Measurements from ENCODE around the gene RFXAP.

RFXAP gene

DNA sequence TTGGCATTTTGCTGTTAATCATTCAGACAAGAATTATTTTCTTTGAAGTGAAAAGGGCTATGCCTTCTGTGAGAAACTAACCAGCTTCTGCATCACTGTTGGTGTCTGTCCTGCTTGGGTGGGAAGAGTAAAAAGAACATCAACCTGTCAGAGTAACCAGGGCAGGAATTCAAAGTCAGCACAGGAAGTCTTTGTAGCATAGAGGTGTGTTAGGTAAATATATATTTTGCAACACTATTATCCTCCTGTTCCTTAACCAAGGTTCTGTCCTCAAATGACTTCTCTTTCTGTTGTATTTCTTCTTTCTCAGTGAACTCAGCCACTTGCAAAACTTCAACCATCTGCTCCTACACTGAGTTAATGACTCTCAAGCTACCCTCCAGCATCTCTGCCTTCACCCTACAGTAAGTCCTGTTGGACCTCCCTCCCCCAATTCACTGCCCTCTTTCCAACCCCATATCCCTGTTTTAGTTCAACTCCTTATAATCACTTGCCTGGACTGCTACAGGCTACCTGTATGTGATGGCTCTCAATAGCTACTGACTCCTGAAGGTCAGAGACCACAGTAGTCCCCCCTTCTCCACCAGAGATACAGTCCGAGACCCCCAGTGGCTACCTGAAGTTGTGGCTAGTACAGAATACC, 51.1 kb downstream of the RFXAP start:
- no peak for DNase-seq

DNA sequence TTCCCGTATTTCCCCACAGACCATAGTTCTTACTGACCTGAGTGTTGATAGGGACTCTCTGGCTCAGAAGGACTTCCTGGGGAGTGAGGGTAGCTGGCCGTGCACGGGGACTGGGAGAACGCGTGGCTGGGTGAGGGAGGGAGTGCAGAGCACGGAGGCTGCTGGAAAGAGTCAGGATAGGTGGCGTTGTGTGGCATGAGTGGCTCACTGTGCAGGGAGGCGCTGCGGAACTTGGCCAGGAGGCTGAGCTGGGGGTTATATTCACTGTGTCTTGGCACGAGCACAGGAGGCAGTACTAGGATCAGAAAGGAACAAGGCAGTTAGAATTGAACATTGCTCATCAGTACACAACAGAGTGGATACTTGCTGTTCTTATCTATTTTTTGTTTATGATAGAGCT, 53.6 kb downstream of the RFXAP start:
- DNase-seq, result no peak

DNA sequence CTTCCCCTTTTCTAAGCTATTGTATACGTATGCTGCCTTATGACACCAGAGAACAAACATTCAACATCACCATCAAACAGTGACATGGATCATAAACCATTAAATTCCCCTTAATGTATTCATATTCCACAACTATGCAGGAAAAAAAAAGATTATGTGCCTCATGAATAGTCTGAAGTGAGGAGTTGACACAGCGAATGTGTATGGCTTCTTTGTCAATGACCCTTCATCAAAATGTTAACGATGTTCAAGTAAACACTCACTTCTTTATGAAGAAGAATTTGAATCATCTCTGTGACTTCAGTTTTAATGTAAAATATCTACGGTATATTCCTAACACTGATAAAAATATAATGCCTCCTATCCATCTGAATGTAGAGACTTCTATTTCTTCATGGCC, 56.4 kb downstream of the RFXAP start:
- DNase-seq, result no peak

DNA sequence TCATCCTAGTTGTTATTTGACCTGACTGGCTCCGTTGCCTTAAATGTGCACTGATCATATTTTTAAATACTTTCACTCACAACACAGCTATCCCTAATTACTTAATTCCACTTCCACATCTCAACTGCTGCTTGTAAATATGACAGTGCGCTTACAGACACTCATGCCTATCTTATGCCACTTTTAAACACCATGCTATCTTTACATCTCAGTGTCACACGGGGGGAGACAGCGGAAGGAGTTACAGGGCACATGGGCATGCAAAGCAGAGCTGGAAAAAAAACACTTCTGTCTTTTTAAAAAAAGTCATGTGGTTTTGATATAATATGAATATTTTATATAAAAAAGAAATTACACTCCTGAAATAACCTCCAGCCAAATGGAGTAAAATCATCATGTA, 56.9 kb downstream of the RFXAP start:
- DNase-seq, result no peak
